Ishikawa (cell line): ENCODE data around the gene HMGXB3.

Experiments used
- EP300 ChIP-seq: IDR thresholded peaks from 2 replicates; pipeline ENCODE4 v1.6.1; 2012; ENCODE audit warnings: borderline replicate concordance
- NFIC ChIP-seq: IDR thresholded peaks from 2 replicates; pipeline ENCODE4 v1.6.1; 2012
- RAD21 ChIP-seq: IDR thresholded peaks from 2 replicates; pipeline ENCODE4 v1.6.1; 2012; ENCODE audit warnings: low read depth
- TCF12 ChIP-seq: IDR thresholded peaks from 2 replicates; pipeline ENCODE4 v1.6.1; 2012; ENCODE audit warnings: low read depth
- TEAD4 ChIP-seq: IDR thresholded peaks from 2 replicates; pipeline ENCODE4 v1.6.1; 2012
- YY1 ChIP-seq: IDR thresholded peaks from 2 replicates; pipeline ENCODE4 v1.6.1; 2012; ENCODE audit warnings: low read depth
- TF ChIP-seq, protein P1 (sequence below): IDR thresholded peaks from 2 replicates; pipeline ENCODE4 v1.6.1; 2012; ENCODE audit warnings: low read depth, mild to moderate bottlenecking
- TF ChIP-seq, protein P2 (sequence below): IDR thresholded peaks from 2 replicates; pipeline ENCODE4 v1.6.1; 2012

DNA sequence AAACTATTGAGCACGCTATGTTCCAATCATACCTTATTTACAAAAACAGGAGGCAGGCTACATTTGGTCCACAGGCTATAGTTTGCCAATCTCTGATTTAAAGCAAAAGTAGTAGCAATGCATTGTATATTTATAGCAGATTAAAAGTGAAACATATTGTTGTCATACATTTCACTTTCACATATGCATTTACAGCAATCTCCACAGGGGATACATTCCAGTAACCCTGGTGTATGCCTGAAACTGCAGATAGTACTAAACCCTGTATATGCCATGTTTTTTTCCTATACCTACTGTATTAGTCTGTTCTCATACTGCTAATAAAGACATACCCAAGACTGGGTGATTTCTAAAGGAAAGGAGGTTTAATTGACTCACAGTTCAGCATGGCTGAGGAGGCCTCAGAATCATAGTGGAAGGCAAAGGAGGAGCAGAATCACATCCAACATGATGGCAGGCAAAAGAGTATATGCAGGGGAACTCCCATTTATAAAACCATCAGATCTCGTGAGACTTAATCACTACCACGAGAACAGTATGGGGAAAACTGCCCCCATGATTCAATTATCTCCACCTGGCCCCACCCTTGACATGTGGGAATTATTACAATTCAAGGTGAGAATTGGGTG, 91.7 kb downstream of the HMGXB3 start:
- TF ChIP-seq EP300 (no peak), YY1 (no peak), RAD21 (no peak), TEAD4 (no peak), TCF12 (no peak), NFIC (no peak)
- TF ChIP-seq, protein P1, sequence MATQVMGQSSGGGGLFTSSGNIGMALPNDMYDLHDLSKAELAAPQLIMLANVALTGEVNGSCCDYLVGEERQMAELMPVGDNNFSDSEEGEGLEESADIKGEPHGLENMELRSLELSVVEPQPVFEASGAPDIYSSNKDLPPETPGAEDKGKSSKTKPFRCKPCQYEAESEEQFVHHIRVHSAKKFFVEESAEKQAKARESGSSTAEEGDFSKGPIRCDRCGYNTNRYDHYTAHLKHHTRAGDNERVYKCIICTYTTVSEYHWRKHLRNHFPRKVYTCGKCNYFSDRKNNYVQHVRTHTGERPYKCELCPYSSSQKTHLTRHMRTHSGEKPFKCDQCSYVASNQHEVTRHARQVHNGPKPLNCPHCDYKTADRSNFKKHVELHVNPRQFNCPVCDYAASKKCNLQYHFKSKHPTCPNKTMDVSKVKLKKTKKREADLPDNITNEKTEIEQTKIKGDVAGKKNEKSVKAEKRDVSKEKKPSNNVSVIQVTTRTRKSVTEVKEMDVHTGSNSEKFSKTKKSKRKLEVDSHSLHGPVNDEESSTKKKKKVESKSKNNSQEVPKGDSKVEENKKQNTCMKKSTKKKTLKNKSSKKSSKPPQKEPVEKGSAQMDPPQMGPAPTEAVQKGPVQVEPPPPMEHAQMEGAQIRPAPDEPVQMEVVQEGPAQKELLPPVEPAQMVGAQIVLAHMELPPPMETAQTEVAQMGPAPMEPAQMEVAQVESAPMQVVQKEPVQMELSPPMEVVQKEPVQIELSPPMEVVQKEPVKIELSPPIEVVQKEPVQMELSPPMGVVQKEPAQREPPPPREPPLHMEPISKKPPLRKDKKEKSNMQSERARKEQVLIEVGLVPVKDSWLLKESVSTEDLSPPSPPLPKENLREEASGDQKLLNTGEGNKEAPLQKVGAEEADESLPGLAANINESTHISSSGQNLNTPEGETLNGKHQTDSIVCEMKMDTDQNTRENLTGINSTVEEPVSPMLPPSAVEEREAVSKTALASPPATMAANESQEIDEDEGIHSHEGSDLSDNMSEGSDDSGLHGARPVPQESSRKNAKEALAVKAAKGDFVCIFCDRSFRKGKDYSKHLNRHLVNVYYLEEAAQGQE = no peak
- TF ChIP-seq, protein P2, sequence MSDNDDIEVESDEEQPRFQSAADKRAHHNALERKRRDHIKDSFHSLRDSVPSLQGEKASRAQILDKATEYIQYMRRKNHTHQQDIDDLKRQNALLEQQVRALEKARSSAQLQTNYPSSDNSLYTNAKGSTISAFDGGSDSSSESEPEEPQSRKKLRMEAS = no peak
